Endodermal cell (in vitro differentiated cells): ENCODE results near the gene DENND1A. TPM values are rescaled to one million over a fixed set of nuclear protein-coding genes. Genes with fewer than 3 reads are reported as not detected.

Experiments
- DNase-seq: peaks from one replicate; pipeline ENCODE4 v3.0.0-alpha.2; 2017
- H3K27ac ChIP-seq: 2 replicates; pipeline ENCODE4 v1.5.1; 2013; ENCODE audit warnings: mild to moderate bottlenecking, low read depth, low read length, moderate library complexity
- H3K27me3 ChIP-seq: 2 replicates; pipeline ENCODE4 v1.6.1; 2013; ENCODE audit warnings: mild to moderate bottlenecking, low read length, moderate library complexity; ENCODE audit not compliant: insufficient read depth, control insufficient read depth, poor library complexity, severe bottlenecking
- H3K36me3 ChIP-seq: 2 replicates; pipeline ENCODE4 v1.7.0; 2013; ENCODE audit warnings: mild to moderate bottlenecking, low read length, moderate library complexity; ENCODE audit not compliant: control insufficient read depth, insufficient read depth
- H3K4me1 ChIP-seq: one replicate; pipeline ENCODE4 v1.7.0; 2013; ENCODE audit warnings: low read length; ENCODE audit not compliant: control insufficient read depth, insufficient read depth
- H3K4me3 ChIP-seq: 2 replicates; pipeline ENCODE4 v1.5.1; 2013; ENCODE audit warnings: mild to moderate bottlenecking, low read length, moderate library complexity
- H3K9ac ChIP-seq: 2 replicates; pipeline ENCODE4 v1.6.1; 2013; ENCODE audit warnings: mild to moderate bottlenecking, low read length, moderate library complexity; ENCODE audit not compliant: poor library complexity, severe bottlenecking; ENCODE audit errors: extremely low read depth
- H3K9me3 ChIP-seq: 2 replicates; pipeline ENCODE4 v1.6.1; 2013; ENCODE audit warnings: mild to moderate bottlenecking, low read length, moderate library complexity; ENCODE audit not compliant: control insufficient read depth
- H3K27ac Mint-ChIP-seq: 2 replicates; pipeline ENCODE4 v1.8.0; 2020; ENCODE audit warnings: mixed read lengths
- H3K27me3 Mint-ChIP-seq: 2 replicates; pipeline ENCODE4 v1.8.0; 2021; ENCODE audit warnings: mild to moderate bottlenecking, mixed read lengths; ENCODE audit not compliant: insufficient read depth
- H3K36me3 Mint-ChIP-seq: 2 replicates; pipeline ENCODE4 v1.8.0; 2020; ENCODE audit warnings: low read depth, mixed read lengths
- H3K4me1 Mint-ChIP-seq: 2 replicates; pipeline ENCODE4 v1.8.0; 2020; ENCODE audit warnings: mixed read lengths
- H3K4me3 Mint-ChIP-seq: 2 replicates; pipeline ENCODE4 v1.8.0; 2020; ENCODE audit warnings: mild to moderate bottlenecking, moderate library complexity, mixed read lengths
- H3K9me3 Mint-ChIP-seq: 2 replicates; pipeline ENCODE4 v1.8.0; 2020; ENCODE audit warnings: mild to moderate bottlenecking, mixed read lengths
- WGBS, 2 experiments: methylation state at CpG; one replicate each; pipeline versions ENCODE4 v1.1.5 to v1.1.7; 2013; ENCODE audit warnings: missing lambda C conversion rate in 2 of 2, mixed read lengths in 1 of 2; ENCODE audit not compliant: insufficient coverage in 1 of 2, insufficient read length in 1 of 2; 5-methylcytosine and 5-hydroxymethylcytosine counted together
- total RNA-seq, 2 donors: library from RNA; stranded (reverse); fragmentation: NEBNext Ultra II Directional in 1 of 2; extraction: Animal tissue kit (Norgen Biotek cat#: 25700) in 1 of 2; gene quantifications; 2 replicates in 1 of 2; 3 replicates in 1 of 2; pipeline ENCODE4 v1.2.1, GENCODE V29; 2021
- TF ChIP-seq, protein P1 (sequence below): fragments of 200-600 bp; sonication (generic); conservative IDR thresholded peaks from 2 replicates; pipeline ENCODE4 v1.5.0; 2021; ENCODE audit warnings: antibody characterized with exemption, mild to moderate bottlenecking

DENND1A gene
- total RNA-seq, 2 donors from 2014 or later = 29.5 to 38.4 TPM

DNA sequence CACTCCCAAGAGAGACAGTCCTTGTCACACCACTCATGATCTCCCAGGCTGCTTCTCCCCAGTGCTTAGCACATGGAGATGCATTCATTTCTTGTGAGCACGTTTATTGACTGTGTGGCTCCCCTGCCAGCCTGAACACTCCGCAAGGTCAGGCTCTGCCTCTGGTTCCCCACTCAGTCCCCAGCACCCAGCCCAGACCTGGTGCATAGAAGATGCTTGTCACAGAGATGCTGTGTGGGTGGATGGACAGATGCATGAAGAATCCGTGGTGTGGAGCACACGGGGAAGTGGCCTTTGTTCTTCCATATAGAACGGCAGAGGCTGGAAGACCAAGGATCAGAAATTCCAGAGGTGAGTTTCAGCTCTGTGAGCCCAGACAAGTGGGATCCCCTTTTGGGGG, 587.7 kb downstream of the DENND1A start:
- WGBS, 2 experiments = 86 to 91% methylated on average over 5 of the region's 5 CpGs
- H3K4me1 ChIP-seq = no peaks in the 10 kb centered on the region
- no peaks in the 10 kb centered on the region for H3K4me1 Mint-ChIP-seq

DNA sequence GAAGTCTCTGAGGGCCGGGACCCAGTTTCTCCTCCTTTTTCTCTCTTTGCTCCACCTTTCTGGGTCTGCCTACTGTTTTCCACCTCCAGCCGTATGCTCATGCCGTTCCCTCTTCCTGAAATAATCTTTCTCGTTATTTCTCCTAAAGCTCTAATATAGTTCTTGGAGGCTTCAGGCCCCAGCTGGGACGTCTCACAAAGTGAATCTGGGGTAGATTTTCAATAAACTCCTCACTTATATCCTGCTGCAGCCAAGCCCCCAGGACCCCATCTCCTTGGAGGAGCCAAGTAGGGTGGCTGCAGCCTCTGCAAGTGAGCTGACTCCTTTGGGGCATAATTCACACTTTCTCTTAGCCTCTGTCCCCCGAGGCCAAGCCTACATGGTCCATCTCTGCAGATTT, 588.1 kb downstream of the DENND1A start:
- Mint-ChIP-seq H3K27ac (no peak overlapping the region), H3K36me3 (no peaks in the 10 kb centered on the region), H3K4me1 (no peaks in the 10 kb centered on the region), H3K9me3 (no peaks in the 10 kb centered on the region), H3K4me3 (no peak overlapping the region), H3K27me3 (no peaks in the 10 kb centered on the region)
- 89 to 97% methylated on average over 5 to 6 of the region's 6 CpGs for WGBS, 2 experiments
- H3K4me1 ChIP-seq = no peaks in the 10 kb centered on the region
- no peaks in the 10 kb centered on the region for H3K36me3 ChIP-seq
- H3K4me3 ChIP-seq = no peak overlapping the region
- no peak overlapping the region for H3K27ac ChIP-seq
- no peak for DNase-seq
- no peak overlapping the region for H3K9ac ChIP-seq
- H3K27me3 ChIP-seq = no peaks in the 10 kb centered on the region
- no peaks in the 10 kb centered on the region for H3K9me3 ChIP-seq
- TF ChIP-seq, protein P1, sequence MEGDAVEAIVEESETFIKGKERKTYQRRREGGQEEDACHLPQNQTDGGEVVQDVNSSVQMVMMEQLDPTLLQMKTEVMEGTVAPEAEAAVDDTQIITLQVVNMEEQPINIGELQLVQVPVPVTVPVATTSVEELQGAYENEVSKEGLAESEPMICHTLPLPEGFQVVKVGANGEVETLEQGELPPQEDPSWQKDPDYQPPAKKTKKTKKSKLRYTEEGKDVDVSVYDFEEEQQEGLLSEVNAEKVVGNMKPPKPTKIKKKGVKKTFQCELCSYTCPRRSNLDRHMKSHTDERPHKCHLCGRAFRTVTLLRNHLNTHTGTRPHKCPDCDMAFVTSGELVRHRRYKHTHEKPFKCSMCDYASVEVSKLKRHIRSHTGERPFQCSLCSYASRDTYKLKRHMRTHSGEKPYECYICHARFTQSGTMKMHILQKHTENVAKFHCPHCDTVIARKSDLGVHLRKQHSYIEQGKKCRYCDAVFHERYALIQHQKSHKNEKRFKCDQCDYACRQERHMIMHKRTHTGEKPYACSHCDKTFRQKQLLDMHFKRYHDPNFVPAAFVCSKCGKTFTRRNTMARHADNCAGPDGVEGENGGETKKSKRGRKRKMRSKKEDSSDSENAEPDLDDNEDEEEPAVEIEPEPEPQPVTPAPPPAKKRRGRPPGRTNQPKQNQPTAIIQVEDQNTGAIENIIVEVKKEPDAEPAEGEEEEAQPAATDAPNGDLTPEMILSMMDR = no peak

More for the DNA sequence above, 587.7 kb downstream of the DENND1A start:
- H3K36me3 Mint-ChIP-seq = no peaks in the 10 kb centered on the region
- no peaks in the 10 kb centered on the region for H3K36me3 ChIP-seq
- no peak overlapping the region for H3K27ac ChIP-seq
- no peaks in the 10 kb centered on the region for H3K27me3 Mint-ChIP-seq
- H3K9ac ChIP-seq = no peak overlapping the region
- no peaks in the 10 kb centered on the region for H3K27me3 ChIP-seq
- no peak overlapping the region for H3K4me3 ChIP-seq
- DNase-seq = no peak
- H3K9me3 Mint-ChIP-seq = no peaks in the 10 kb centered on the region
- H3K4me3 Mint-ChIP-seq = no peak overlapping the region
- no peak overlapping the region for H3K27ac Mint-ChIP-seq
- TF ChIP-seq, protein P1 = no peak
- H3K9me3 ChIP-seq = no peaks in the 10 kb centered on the region

DNA sequence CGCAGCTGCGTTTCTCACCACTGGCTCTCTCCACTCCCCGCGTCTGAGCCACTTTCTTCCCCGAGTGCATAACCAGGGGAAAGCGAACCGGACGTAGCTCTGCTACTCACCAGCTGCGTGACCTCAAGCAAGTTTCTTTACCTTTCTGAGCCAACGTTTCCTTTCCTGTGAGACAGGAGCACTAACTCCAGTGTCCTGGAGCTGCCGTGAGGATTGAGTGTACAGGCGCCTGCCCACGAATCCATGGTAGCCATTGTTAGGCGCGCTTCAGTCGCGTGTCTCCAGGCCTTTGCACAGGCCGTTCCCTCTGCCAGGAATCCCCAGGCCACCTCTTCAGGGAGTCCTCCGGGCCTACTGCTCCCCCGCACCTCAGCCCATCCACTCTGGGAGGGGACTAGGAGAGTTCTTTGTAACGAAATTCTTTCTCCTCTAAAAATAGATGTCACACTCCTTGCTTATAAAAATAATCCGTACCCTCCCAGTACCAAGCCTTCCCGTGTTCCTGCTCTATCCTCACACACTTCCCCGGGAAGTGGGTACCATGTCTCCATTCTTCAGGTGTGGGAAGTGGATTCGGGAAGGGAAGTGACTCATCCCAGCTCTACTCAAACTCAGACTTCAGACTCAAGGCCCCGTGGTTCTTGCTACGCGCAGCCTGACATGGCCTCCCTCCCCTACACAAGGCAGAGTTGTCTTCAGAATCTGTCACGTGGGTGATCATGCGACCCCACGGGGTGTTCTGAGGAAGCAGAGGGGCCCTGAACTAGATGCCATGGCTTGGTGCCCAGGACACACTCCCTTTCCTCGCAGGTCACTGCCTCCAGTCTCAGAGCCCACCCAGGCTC, 590.0 kb downstream of the DENND1A start:
- no peaks in the 10 kb centered on the region for H3K4me1 ChIP-seq
- 77 to 82% methylated on average over 15 to 32 of the region's 32 CpGs for WGBS, 2 experiments
- H3K36me3 Mint-ChIP-seq = no peaks in the 10 kb centered on the region
- H3K4me3 ChIP-seq = no peak overlapping the region
- no peaks in the 10 kb centered on the region for H3K27me3 ChIP-seq
- H3K27me3 Mint-ChIP-seq = no peaks in the 10 kb centered on the region
- TF ChIP-seq, protein P1 = no peak
- H3K9me3 Mint-ChIP-seq = no peaks in the 10 kb centered on the region
- H3K4me3 Mint-ChIP-seq = no peak overlapping the region
- peaks cover 12% of the 10 kb centered on the region for H3K4me1 Mint-ChIP-seq
- H3K27ac Mint-ChIP-seq = no peak overlapping the region
- no peaks in the 10 kb centered on the region for H3K36me3 ChIP-seq
- no peak overlapping the region for H3K9ac ChIP-seq
- no peak overlapping the region for H3K27ac ChIP-seq
- no peaks in the 10 kb centered on the region for H3K9me3 ChIP-seq
- no peak for DNase-seq
